NCI-H526 (cell line): Measurements from ENCODE around the gene SAMD15.
"Not testable (repeated sequence)": the region's sequence is repeated elsewhere in the genome, so short reads cannot be mapped to it uniquely, and the experiment has no call there.

Source experiments
- DNase-seq, 2 experiments: peaks; one replicate each; lab custom pipeline; 2025; lab: John Stamatoyannopoulos, UW

SAMD15 gene

DNA sequence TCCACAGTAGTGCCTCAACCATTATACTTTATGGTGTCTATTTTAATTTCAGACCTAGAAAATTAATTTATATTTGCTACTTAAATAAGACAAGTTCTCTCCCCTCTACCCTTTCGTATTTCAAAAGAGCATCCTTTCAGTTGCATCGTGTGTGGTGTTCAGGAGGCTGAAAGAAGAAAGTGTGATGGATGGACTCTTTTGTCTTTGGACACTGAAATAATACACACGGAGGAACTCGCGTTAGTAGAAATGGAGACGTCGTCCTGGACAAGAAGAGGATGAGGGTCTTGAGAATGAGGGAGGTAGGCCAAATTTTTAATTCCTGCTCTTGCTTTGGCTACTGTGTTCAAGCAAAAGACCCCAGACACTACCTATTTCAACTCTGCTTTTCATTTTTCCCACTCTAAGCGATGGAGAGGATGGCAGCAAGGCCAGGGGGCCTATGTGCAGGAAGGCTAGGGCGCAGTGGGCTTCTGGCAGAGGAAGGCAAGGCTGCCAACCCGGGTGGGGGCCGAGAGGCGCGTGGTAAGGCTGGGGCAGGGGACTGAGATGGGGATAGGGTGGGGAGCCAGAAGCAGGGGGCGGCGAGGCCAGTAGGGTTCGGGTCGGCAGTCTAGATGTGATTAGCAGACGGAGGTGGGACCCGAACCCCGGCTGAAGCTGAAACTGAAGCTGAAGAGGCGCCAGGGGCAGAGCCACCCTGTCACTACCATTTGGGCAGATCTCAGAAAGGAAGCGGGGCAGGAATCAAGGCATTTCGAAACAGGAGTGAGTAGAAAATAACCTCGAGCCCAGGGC lies 1.0 kb upstream of the SAMD15 start:
- peak; percentile 2 to 60 for DNase-seq

DNA sequence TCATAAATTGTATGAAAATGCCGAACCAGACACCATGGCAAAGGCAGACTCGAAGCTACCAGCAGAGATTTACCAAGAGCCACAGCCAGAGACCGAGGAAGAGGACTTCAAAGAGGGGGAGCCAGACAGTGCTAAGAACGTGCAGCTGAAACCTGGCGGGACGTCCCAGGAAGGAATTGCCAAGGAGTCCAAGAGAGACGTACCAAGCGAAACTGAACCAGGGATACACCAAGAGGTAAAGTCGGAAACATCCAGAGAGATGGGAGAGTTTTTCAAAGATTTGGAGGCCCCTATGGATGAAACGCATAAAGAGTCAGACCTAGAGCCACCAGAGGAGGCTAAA lies 294 bp downstream of the SAMD15 start:
- DNase-seq = no peak

GRCh38 chr14:77378701-77379100 lies 1.5 kb downstream of the SAMD15 start:
- no peak for DNase-seq

DNA sequence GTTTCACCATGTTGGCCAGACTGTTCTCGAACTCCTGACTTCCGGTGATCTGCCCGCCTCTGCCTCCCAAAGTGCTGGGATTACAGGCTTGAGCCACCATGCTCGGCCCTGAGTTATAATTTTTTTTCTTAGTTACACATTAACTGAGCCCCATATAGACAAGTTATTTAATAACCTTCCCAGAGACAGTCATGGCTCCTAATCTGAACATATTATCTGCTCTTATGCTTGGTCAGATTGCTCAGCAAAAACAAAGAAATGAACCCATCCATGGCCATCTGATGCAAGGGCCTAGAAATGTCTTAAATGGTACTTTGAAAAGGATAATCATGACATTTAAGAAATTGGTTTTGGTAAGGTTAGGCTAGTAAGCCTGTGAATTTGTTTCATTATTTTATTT lies 13.0 kb downstream of the SAMD15 start:
- no peak for DNase-seq

GRCh38 chr14:77400216-77400615 lies 23.0 kb downstream of the SAMD15 start:
- no peak for DNase-seq

DNA sequence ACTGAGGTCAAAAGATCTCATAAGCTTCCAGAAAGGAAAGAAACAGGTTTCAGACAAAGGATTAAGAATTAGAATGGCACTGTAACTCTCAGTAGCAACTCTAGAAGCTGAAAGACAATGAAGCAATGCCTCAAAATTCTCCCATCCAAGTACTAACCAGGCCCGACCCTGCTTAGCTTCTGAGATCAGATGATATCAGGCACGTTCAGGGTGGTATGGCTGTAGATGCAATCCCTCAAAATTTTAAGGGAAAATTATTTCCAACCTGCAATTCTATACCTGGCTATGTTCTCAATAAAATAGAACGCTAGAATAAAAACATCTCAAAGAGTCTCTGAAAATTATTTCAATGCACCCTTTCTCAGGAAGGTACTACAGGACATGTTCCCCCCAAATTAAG lies 26.6 kb downstream of the SAMD15 start:
- DNase-seq = no peak

DNA sequence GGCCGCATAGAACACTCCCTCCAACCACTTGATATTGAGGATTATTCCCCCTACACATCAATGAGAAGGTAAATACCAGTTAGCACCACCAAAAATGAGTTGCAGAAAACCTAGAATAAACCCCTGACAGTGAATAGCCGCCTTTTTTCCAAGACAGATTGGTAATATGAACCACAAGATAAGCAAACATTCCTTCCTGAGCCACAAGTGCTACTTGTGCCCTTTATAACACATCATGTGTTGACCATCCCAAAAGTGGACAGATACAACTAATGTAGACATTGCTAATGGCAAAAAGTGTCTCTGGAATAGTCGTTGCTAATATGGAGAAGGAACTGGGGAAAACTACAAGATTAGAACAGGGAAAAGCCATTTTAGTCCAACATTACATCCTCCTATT lies 28.9 kb downstream of the SAMD15 start:
- DNase-seq = no peak

- no peak for DNase-seq
Observed at GRCh38 chr14:77406718-77407117, 29.5 kb downstream of the SAMD15 start.

GRCh38 chr14:77407158-77407557 lies 30.0 kb downstream of the SAMD15 start:
- no peak for DNase-seq

GRCh38 chr14:77409131-77409533 lies 32.0 kb downstream of the SAMD15 start:
- peak in 1 of 2 experiments; percentile 38 for DNase-seq

- DNase-seq = not testable (repeated sequence)
Observed at GRCh38 chr14:77415403-77416030, 38.3 kb downstream of the SAMD15 start.

DNA sequence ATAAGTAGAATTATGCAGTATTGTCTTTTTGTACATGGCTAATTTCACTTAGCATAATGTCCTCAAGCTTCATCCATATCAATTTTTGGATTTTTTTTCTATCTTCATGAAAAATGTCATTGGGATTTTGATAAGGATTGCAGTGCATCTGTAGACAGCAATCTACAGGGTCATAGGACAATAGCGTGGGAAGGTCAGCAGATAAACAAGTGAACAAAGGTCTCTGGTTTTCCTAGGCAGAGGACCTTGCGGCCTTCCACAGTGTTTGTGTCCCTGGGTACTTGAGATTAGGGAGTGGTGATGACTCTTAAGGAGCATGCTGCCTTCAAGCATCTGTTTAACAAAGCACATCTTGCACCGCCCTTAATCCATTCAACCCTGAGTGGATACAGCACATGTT lies 38.9 kb downstream of the SAMD15 start:
- DNase-seq = not testable (repeated sequence)

DNA sequence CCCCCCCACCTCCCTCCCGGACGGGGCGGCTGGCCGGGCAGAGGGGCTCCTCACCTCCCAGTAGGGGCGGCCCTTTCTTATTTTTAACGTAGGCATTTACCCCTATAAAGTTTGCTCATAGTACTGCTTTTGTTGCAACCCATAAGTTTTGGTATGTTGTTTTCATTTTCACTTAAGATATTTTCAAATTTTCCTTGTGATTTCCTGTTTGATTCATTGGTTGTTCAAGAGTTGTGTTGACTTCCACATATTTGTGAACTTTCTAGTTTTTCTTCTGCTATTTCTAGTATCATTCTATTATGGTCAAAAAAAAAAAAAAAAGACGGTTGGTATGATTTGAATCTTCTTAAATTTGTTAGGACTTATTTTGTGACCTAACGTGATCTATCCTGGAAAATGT lies 39.7 kb downstream of the SAMD15 start:
- DNase-seq = no peak

DNA sequence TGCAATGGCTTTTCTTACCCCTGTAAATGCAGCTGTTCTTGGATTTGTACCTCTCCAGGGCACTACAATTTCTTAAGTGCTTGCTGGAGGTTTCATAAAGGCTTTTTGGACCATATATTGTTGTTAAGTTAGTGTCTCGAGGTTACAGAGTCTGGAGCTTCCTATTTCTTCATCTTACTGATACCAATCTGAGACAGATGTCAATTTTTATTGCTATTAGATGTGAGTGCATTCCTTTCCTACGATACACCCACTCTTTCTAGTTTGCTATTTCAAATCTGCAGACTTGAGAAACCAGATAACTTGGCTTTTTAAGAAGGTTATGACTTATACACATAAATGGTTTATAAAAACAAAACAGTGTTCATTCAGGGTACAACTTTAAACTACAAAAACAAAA lies 44.0 kb downstream of the SAMD15 start:
- DNase-seq = no peak

DNA sequence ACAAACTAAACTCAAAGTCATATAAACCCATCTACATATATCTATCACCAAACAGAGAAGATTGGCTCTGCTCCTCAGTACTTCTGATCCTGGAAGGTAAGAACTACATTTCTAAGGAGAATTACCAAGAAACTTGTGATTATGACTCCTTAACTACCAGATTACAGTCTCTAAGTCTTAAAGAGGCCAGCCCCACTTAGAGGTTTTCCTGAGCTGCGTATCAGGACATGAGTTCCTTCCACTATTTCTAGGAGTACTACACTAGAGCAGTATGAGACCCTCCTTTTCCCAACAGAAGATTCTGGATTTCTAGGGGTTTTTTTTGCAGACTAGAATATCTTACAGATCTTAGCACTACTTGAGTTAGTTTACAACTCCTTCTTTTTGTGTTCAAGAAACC lies 46.2 kb downstream of the SAMD15 start, which contains the start of gene NOXRED1:
Gene NOXRED1 (minus strand): TSS at position 101 of the 400 bp plus-strand sequence. CDS start 634 bp downstream, outside the sequence.
- no peak for DNase-seq

- DNase-seq = no peak
Observed at GRCh38 chr14:77424862-77425261, 47.7 kb downstream of the SAMD15 start.

DNA sequence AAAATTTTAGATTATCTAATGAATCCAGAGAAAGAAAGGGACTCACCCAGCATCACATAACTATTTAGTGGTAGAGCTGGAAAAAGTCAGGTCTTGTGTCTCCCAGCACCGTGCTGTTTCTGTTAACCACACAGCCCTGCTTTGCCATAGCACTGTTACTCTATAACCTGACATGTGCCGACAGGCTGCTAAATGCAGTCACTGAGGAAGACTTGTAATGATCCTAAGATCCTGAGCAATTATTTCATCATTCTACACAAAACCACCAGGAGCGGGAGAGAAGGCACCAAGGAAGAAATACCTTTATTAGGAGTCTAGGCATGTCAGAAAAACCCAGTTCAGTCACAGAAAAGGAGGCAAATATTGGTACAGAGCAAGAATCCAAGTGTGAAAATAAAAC lies 49.2 kb downstream of the SAMD15 start:
- DNase-seq = no peak

DNA sequence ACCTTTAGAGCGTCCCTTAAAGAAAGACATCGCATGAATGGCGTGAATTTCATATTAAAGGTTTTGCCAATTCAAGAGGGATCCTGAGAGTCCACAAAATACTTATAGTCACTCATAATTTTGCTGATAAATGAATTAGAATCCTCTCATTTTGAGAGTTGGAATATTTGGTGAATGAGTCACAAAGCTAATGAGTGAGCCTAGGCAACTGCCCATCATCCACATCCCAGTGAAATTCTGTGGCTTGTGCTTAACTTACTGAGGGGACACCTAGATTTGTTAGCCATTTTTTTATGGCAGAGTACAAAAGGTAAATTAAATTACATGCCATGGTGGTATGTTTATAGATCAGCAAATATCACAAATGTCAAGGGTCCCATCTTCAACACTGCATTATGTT lies 58.9 kb downstream of the SAMD15 start:
- DNase-seq = no peak

DNA sequence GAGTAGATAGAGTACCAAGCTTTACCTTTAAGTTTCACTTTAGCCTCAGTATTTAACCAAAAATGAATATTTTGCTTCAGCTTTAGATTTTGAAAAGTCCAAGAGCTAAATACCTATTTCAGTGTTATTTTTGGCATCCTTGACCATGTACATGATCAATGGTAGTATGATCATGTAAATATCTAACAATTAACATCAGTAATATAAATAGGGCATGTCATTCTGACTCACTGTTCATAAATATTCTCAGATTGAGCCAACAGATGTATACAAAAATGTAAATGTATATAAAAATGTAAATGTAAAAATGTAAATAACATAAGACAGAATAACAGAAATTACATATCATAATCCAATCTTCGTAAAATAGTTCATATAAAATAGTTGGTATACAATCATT lies 61.4 kb downstream of the SAMD15 start:
- DNase-seq = no peak

DNA sequence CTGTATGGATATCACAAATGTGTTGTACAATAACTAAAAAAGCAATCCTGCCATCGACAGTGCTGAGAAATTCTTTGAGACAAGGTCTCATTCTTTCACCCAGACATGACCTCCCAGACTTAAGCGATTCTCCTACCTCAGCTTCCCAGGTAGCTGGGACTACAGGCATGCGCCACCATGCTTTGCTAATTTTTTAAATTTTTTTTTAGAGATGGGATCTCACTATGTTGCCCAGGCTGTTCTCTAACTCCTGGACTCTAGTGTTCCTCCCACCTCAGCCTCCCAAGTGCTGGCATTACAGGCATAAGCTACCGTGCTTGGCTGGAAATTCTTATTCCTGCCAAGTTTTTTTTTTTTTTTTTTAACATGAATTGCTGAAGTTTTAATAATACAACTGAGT lies 62.7 kb downstream of the SAMD15 start:
- no peak for DNase-seq
